GM18520 (cell line): ENCODE data around the gene CES1.
"Not testable (repeated sequence)": the region's sequence is repeated elsewhere in the genome, so short reads cannot be mapped to it uniquely, and the experiment has no call there.

ENCODE experiments used
- ATAC-seq: cut with Tn5 transposase; IDR thresholded peaks from one replicate; pipeline ENCODE4 v1.9.1; 2021; ENCODE audit not compliant: unreplicated experiment

CES1 gene

GRCh38 chr16:55792934-55793374 is 39.9 kb downstream of the CES1 start:
- ATAC-seq = not testable (repeated sequence)

DNA sequence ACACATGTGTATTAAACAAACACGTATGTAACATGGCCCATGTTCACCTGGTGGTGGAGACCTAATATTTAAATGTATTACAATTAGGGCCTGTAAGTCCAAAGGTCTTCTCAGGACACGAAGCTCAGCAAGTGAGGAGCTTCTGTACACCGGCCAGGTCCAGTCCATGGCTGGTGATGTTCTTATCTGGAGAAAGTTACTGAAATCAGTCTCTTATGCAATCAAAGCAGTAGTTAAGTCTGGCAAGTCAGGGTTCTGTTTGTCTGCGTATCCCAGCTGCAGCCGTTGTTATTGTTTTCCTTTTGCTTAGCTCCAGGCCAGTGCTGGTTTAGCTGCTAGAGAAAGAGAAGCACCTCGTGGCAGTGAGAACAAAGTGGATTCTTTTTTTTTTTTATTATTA is 41.4 kb downstream of the CES1 start:
- not testable (repeated sequence) for ATAC-seq

GRCh38 chr16:55790240-55790639 is 42.7 kb downstream of the CES1 start:
- ATAC-seq = not testable (repeated sequence)

- ATAC-seq = not testable (repeated sequence)
These were observed 50.2 kb downstream of the CES1 start for GRCh38 chr16:55782793-55783091.

DNA sequence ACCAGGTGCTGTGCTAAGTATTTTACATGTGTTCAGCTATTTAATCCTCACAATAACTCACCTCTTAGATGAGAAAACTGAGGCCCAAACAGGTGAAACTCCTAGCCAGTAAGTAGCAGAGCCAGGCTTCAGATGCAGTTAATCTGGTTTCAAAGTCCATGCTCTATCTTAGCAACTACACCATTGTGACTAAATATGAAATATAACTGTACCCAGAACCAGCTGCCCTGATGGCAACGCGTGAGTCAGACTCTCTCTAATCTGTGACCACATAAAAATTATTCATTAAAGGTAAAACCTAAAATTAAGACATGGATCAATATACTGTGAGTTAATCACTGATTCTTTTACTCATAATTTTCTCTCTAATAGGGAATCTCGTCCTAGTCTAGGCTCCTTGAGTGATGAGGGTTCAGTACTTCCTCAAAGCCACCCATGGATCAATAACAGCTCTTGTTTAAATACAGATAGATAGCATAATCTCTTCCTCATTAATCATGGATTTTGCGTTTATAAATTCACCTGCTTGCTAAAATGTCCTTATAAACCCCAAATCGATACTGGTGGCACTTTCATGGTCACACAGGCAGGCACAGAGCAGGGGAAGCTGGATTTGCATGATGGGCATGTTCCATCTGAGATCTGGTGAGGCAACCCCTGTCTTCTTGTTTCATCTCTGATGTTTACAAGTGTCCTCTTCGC is 50.7 kb downstream of the CES1 start:
- ATAC-seq = not testable (repeated sequence)

DNA sequence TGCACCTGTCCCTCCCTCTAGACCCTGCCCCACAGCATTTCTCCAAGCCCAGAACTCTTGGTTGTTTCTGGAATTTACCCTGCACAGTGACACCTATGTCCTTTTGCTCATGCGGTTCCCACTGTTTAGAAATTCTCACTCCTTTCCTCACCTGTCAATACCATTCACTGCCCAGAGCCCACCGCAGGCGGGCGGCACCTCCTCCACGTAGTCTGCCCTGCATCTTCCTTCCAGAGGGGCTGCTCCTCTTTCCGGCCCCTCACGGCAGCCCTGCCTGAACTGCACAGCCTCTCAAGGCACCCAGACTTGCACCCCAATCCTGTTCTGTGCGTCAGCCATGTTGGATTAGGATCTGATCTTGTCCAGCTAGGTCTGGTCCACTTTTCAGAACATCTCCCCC is 51.4 kb downstream of the CES1 start:
- not testable (repeated sequence) for ATAC-seq

DNA sequence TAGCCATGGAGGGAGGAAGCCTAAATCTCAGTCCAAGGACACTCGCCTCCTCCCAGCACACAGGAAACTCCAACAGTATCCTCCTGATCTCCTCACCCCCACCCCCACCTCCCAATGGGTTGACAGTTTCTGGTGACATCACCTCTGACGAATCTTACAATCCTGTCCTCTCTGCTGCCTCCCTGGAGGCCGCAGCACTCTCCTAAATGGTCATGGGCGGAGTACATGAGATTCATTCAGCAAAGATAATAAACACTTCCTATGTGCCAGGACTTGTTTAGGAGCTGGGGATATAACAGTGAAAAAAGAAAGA is 52.8 kb downstream of the CES1 start:
- ATAC-seq = not testable (repeated sequence)

DNA sequence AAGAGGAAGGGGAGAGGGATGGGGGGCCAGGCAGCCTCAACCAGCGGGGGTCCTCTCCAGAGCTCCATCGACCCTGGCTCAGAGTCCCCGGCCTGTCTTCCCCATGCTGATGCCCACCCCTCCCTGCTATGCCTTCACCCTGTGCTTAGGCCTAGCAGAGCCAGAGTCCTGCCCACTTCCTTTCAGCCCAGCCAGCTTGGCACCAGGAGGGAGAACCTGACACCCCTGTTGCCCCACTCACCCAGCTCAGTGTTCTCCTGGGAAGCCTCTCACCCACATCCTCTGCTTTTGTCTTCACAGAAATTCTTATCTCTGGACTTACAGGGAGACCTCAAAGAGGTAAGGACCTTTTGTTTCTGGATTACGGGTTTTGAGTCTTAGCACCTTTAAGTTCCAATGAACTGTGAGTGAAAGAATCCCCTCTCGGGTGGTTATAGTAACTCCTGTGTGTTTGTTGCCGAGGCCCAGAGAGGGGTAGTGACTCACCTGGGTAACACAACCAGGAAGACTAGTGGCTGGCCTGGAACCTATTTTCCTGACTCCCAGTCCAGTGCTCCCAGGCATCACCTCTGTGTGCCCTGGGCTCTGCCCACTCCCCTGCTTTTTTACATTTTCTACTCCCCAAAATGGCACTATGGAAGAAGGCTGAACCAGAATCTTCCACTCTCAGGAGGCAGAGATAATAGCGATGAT is 53.3 kb downstream of the CES1 start:
- ATAC-seq = no peak

- ATAC-seq = no peak
These were observed 54.1 kb downstream of the CES1 start for GRCh38 chr16:55778757-55779156.

DNA sequence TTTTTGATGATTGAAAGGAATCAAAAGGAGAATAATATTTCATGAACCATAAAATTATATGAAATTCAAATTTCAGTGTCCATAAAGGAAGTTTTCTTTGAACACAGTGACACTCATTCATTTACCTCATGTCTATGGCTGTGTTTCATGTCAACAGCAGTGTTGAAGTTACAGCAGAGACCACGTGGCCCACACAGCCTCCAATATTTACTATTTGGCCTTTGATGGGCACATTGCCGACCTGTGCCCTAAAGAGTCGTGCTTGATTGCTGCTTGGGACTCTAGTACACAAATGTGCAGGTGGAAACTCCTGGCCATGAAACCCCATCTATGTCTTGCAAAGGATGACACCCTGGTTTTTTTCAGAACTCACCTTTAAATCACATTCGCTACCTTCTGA is 57.0 kb downstream of the CES1 start:
- no peak for ATAC-seq

DNA sequence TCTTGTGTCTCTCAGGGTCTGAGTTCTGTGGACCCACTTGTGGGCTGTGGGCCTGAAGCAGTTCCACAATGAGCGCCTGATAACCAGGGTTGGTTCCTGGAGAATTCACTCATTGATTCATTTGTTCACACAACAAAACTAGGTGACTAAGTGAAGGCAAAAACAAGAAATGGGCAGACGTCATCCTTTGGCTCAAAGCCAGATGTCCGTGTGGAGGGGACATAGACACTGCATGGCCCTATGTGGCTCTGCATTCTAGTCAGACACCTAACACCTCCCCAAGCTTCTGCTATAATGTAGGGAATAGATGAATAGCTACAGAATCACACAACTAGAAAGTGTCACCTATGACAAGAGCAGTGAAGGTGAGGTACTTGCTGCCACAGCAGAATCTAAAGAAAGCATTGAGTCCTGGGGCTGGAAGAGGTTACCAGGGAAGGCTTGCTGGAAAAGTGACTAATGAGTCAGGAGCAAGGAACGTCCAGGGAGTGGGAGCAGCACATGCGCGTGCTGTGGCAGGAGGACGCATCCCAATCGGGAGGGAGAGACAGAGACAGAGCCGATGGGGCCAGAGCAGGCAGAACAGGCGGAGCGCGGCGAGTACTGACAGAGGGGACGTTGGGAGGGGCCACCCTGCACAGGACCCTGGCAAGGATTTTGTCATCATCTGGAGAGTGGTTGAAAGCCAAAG is 58.9 kb downstream of the CES1 start:
- ATAC-seq = no peak

DNA sequence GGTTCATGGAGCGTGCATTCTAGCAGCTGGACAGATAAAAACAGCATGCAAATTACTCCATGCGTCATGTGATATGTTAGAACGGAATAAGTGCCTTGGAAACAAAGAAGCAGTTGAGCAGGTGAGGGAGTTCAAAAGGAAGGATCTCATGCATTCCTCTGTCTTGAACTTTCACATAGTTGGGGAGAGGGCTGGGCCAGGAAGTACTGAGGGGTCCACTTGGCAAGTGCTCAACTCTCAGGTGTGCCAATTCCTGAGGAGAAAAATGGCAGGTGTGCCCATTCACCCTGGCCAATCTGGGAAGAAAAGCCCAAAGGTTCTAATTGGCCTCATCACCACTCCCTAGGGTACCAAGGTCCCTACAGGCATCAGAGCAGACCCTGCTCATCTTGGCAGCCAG is 67.7 kb downstream of the CES1 start:
- no peak for ATAC-seq

GRCh38 chr16:55760310-55761001 is 72.4 kb downstream of the CES1 start:
- no peak for ATAC-seq

DNA sequence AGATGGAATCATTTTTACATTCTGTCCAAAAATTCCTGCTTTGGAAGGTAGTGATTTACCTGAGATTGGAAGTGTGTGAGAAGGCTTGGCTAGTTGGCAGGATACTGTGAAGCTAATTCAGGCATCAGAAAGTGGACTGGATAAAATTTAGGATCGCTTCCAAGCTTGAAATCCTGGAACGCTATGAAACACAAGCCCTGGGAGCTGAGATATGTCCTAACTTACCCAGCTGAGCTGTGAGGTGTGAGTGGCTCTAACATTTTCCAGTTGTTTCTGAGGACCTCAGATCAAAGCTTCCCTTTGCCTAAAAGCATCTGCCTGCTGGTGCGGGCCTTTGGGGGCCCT is 73.0 kb downstream of the CES1 start:
- ATAC-seq = not testable (repeated sequence)

GRCh38 chr16:55757595-55758527 is 75.0 kb downstream of the CES1 start:
- not testable (repeated sequence) for ATAC-seq

GRCh38 chr16:55756963-55757362 is 75.9 kb downstream of the CES1 start:
- ATAC-seq = no peak

DNA sequence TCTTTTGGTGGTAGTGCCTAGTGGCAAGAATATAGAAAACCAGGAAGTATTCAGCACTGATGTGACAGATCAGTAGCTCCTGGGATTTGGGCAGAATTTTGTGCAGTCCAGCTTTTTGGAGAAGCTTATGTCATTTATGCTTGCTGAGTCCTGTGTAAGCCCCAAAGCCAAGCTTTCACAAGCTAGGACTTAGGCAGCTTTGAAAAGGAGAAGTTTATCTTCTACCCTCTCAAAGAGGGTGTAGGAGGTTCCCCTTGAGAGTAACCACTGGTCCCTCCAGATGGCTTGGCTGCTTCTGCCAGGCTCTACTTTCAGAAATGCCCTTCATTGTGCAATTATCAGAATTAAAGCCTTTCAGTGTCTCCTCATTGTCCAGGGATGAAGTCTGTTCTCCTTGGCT is 78.8 kb downstream of the CES1 start:
- ATAC-seq = no peak

DNA sequence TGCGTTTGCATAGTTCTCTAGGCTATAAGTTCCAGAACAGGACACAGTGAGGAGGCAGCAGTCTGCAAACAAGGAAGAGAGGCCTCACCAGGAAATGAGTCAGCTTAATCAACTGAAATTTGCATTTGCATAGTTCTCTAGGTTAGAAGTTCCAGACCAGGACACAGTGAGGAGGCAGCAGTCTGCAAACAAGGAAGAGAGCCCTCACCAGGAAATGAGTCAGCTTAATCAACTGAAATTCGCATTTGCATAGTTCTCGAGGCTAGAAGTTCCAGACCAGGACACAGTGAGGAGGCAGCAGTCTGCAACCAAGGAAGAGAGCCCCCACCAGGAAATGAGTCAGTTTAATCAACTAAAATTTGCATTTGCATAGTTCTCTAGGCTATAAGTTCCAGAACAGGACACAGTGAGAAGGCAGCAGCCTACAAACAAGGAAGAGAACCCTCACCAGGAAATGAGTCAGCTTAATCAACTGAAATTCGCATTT is 79.7 kb downstream of the CES1 start:
- not testable (repeated sequence) for ATAC-seq
